Natural killer cell (primary cell): ENCODE results near the gene PELO. TPM values are rescaled to one million over a fixed set of nuclear protein-coding genes. Genes with fewer than 3 reads are reported as not detected.

Source experiments
- ATAC-seq, 3 donors: fragments of 150-1000 bp in 2 of 3; fragments of 200-7000 bp in 1 of 3; cut with Tn5 transposase; 1 replicate in 1 of 3; 2 replicates in 2 of 3; pipeline ENCODE4 v1.10.0; 2021; ENCODE audit warnings: mild to moderate bottlenecking in 2 of 3, moderate library complexity in 2 of 3
- DNase-seq, 2 donors: peaks; one replicate each; pipeline versions ENCODE4 v3.0.0 to v3.0.0-alpha.2; 2013 to 2021; ENCODE audit warnings: mixed read lengths in 1 of 2
- H3K27ac ChIP-seq: one replicate; pipeline ENCODE4 v1.5.1; 2013; ENCODE audit warnings: mild to moderate bottlenecking, low read length
- H3K27me3 ChIP-seq: one replicate; pipeline ENCODE4 v1.6.1; 2013; ENCODE audit warnings: low read length; ENCODE audit not compliant: control insufficient read depth, insufficient read depth
- H3K36me3 ChIP-seq: one replicate; pipeline ENCODE4 v1.6.1; 2013; ENCODE audit warnings: low read length; ENCODE audit not compliant: control insufficient read depth, insufficient read depth
- H3K4me1 ChIP-seq: one replicate; pipeline ENCODE4 v1.6.1; 2013; ENCODE audit warnings: low read length; ENCODE audit not compliant: control insufficient read depth, insufficient read depth
- H3K4me3 ChIP-seq: one replicate; pipeline ENCODE4 v1.5.1; 2013; ENCODE audit warnings: low read length
- H3K9me3 ChIP-seq: one replicate; pipeline ENCODE4 v1.6.1; 2013; ENCODE audit warnings: low read length; ENCODE audit not compliant: control insufficient read depth, insufficient read depth
- H3K27ac Mint-ChIP-seq, 2 donors: one replicate each; pipeline ENCODE4 v1.8.0; 2022; ENCODE audit warnings: mild to moderate bottlenecking in 2 of 2, mixed read lengths in 2 of 2, moderate library complexity in 1 of 2
- H3K27me3 Mint-ChIP-seq, 2 donors: one replicate each; pipeline ENCODE4 v1.8.0; 2022; ENCODE audit warnings: low read depth in 2 of 2, mixed read lengths in 2 of 2
- H3K36me3 Mint-ChIP-seq: one replicate; pipeline ENCODE4 v1.8.0; 2022; ENCODE audit warnings: mixed read lengths
- H3K4me1 Mint-ChIP-seq, 2 donors: one replicate each; pipeline ENCODE4 v1.8.0; 2022; ENCODE audit warnings: mixed read lengths in 2 of 2
- H3K4me3 Mint-ChIP-seq: one replicate; pipeline ENCODE4 v1.8.0; 2022; ENCODE audit warnings: mild to moderate bottlenecking, moderate library complexity, mixed read lengths
- H3K9me3 Mint-ChIP-seq, 2 donors: one replicate each; pipeline ENCODE4 v1.8.0; 2022; ENCODE audit warnings: mixed read lengths in 2 of 2
- CTCF ChIP-seq: fragments of 200-600 bp; IDR thresholded peaks from one replicate; pipeline ENCODE4 v1.8.0; 2022; ENCODE audit warnings: antibody characterized with exemption
- WGBS: methylation state at CpG from one replicate; pipeline ENCODE4 v1.1.7; 2013; ENCODE audit warnings: missing lambda C conversion rate; ENCODE audit not compliant: insufficient coverage; 5-methylcytosine and 5-hydroxymethylcytosine counted together
- intact Hi-C: fragments of 100-400 bp; cut with micrococcal nuclease; formaldehyde crosslinking; loops from one replicate; pipeline ENCODE4 v1.14.2; 2022
- total RNA-seq, 4 donors: library from RNA; stranded (reverse); fragments of 120-200 nt in 1 of 4; gene quantifications; one replicate each; pipeline versions ENCODE4 v1.2.3 to v1.2.4, GENCODE V29; 2013 to 2022

PELO gene
- total RNA-seq, 3 donors from 2014 or later (not counting 1 experiment from before 2014, with no cell fraction given) = 2.6 to 3.9 (median 3.7) TPM

DNA sequence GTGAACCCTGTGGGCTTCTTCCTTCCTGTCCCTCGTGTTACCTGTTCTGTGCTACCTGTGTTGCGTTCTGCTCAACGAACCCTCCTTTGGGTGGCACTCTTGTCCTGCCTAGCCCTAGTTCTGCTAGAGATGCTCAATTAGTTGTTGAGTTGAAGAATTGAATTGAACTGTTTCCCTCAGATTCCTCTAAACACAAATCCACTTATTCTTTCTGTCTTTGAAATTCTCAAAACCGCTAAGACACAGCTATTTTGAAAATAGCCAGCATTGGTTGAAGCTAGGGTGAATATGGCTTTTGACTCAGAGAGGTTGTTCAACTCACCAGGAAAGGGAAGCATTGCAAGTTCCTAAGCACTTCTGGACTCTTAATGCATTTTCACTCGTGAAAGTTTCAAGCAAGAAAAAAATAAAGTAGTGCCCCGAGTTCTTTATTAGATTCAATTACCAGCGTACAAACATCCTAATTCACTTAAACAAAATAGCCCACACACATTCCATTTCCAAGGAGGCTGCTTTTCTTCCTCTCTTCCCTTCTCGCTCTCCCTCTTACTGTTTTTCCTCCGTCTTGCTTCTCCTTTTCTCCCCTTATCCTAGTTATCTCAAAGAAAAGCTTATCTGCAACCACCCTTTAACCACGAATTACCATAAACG lies 642 bp upstream of the PELO start:
- Mint-ChIP-seq H3K9me3 (no peaks in the 10 kb centered on the region), H3K36me3 (no peaks in the 10 kb centered on the region), H3K27ac (peak overlapping the region in 1 of 2 donors; percentile 69), H3K4me3 (peak overlapping the region; percentile 69), H3K4me1 (peaks cover 18 to 21% of the 10 kb centered on the region in 2 donors), H3K27me3 (peaks cover 33 to 49% of the 10 kb centered on the region in 2 donors)
- 4% methylated on average over 10 of the region's 11 CpGs for WGBS
- no peaks in the 10 kb centered on the region for H3K9me3 ChIP-seq
- no peak for ATAC-seq
- H3K4me1 ChIP-seq = peaks cover 18% of the 10 kb centered on the region
- no peak for TF ChIP-seq CTCF
- intact Hi-C loops = loop anchor here (1.0 kb wide), 1 partner anchor 128 kb away; no protein-coding TSS in a partner anchor
- peak overlapping the region; percentile 61 for H3K4me3 ChIP-seq
- DNase-seq = peak in 1 of 2 donors; percentile 74
- H3K36me3 ChIP-seq = no peaks in the 10 kb centered on the region
- no peak overlapping the region for H3K27ac ChIP-seq
- H3K27me3 ChIP-seq = peaks cover 34% of the 10 kb centered on the region

GRCh38 chr5:52788505-52788821 lies 747 bp downstream of the PELO start:
- intact Hi-C loops = no loop called here
- Mint-ChIP-seq H3K27ac (no peak overlapping the region), H3K4me1 (peaks cover 18 to 21% of the 10 kb centered on the region in 2 donors), H3K36me3 (no peaks in the 10 kb centered on the region), H3K4me3 (peak overlapping the region; percentile 70), H3K27me3 (peaks cover 34 to 63% of the 10 kb centered on the region in 2 donors), H3K9me3 (no peaks in the 10 kb centered on the region)
- peak overlapping the region; percentile 61 for H3K4me3 ChIP-seq
- no peak overlapping the region for H3K27ac ChIP-seq
- H3K36me3 ChIP-seq = no peaks in the 10 kb centered on the region
- whole genome bisulfite sequencing = 32% methylated on average over 4 of the region's 7 CpGs
- peaks cover 18% of the 10 kb centered on the region for H3K4me1 ChIP-seq
- TF ChIP-seq CTCF = no peak
- H3K27me3 ChIP-seq = peaks cover 34% of the 10 kb centered on the region
- no peak for DNase-seq
- H3K9me3 ChIP-seq = no peaks in the 10 kb centered on the region
- ATAC-seq = no peak

DNA sequence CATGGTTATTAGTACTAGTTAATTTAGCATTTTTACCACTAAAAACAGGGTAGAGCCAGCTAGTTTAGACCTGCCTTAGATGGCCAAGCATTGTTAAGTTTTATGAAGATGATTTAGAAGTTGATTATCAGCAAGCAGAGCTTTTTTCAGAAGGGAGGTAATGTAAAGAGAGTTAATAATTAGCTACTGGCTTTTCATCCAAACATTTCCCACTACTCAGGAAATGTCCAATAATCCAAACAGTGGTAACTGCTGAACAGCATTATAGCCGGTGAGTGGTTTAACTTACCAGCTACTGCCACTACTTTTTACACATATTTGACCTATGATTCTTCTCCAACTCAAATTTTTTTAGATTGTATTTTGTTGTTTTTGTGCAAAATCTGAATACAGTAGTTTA lies 1.7 kb downstream of the PELO start:
- DNase-seq (no peak), ATAC-seq (no peak)
- no peaks in the 10 kb centered on the region for H3K9me3 ChIP-seq
- peaks cover 18 to 21% of the 10 kb centered on the region in 2 donors for H3K4me1 Mint-ChIP-seq
- H3K27me3 Mint-ChIP-seq = peaks cover 37 to 67% of the 10 kb centered on the region in 2 donors
- intact Hi-C loops = no loop called here
- no peak overlapping the region for H3K27ac Mint-ChIP-seq
- no peaks in the 10 kb centered on the region for H3K36me3 Mint-ChIP-seq
- H3K27me3 ChIP-seq = peaks cover 34% of the 10 kb centered on the region
- no peak for TF ChIP-seq CTCF
- H3K36me3 ChIP-seq = no peaks in the 10 kb centered on the region
- peak overlapping the region; percentile 4 for H3K4me3 Mint-ChIP-seq
- no peak overlapping the region for H3K4me3 ChIP-seq
- 100% methylated on average over 1 of the region's 1 CpG for WGBS
- no peak overlapping the region for H3K27ac ChIP-seq
- no peaks in the 10 kb centered on the region for H3K9me3 Mint-ChIP-seq
- H3K4me1 ChIP-seq = peaks cover 18% of the 10 kb centered on the region

DNA sequence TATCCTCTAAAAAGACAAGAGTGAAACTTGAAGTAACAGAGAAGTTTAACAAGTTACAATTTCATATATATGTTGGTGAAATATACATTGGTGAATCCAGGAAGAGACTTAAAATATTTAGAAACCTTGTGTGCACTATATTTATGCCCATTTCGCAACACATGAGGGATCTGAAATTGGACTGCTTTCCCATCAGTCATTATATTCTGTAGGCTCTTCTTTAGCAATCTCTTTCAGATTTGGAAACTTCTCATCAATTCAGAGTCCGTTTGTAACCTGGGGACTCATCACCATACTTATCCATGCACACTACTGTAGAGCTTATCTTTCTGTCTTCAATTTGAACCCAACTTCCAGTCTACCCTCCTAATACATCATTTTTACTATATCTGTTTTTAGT lies 2.1 kb downstream of the PELO start:
- Mint-ChIP-seq H3K27ac (no peak overlapping the region), H3K4me1 (peaks cover 18 to 21% of the 10 kb centered on the region in 2 donors), H3K9me3 (no peaks in the 10 kb centered on the region), H3K36me3 (no peaks in the 10 kb centered on the region), H3K27me3 (peaks cover 37 to 65% of the 10 kb centered on the region in 2 donors), H3K4me3 (no peak overlapping the region)
- intact Hi-C loops = no loop called here
- TF ChIP-seq CTCF = no peak
- Histone ChIP-seq H3K36me3 (no peaks in the 10 kb centered on the region), H3K4me3 (no peak overlapping the region), H3K27me3 (peaks cover 33% of the 10 kb centered on the region), H3K4me1 (peaks cover 18% of the 10 kb centered on the region), H3K27ac (no peak overlapping the region), H3K9me3 (no peaks in the 10 kb centered on the region)
- ATAC-seq = no peak
- 88% methylated on average over 2 of the region's 2 CpGs for WGBS
- DNase-seq = no peak
